Cerebellar cortex (tissue), 1 donor: ENCODE results near the gene FRMD5.
"Not testable (repeated sequence)": the region's sequence is repeated elsewhere in the genome, so short reads cannot be mapped to it uniquely, and the experiment has no call there.

Experiments
- DNase-seq: peaks from one replicate; pipeline ENCODE4 v3.0.0-alpha.2; 2015; ENCODE audit warnings: low spot score

FRMD5 gene

DNA sequence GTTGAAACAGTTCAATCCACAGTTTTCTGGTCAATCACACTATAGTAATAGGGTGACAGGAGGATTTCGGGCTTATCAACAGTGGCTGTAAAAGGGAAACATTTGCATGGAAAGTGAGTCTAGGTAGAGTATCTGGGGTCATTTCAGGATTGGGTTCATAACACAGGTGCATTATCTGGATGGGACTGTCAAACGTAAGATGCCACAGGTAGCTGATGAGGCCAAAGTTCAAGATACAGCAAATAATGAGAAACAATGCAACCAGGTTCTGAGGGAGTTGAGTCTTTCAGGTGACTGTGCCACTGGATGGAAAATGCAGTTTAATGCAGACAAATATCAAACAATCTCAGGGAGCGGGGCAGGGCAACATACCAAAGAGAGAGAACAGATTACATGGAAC, 306.0 kb downstream of the FRMD5 start:
- DNase-seq, result no peak

DNA sequence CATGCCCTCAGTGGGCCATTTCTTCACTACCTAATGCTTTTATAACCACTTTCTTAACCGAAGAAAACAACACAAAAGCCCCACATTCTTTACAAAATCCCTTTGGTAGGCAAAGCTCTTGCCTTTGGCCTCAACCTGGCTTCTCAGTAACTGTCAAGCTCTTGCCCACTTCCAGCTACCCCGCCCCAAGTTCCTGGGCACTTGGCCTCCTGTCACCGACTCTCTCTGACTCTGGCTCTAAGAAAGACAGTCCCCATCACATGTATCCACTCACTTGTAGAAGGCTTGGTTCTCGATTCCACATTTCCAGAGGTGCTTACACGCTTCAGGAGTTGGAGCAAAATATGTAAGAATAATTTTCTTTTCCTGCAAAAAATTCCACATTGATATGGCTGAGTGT, 307.2 kb downstream of the FRMD5 start:
- no peak for DNase-seq

DNA sequence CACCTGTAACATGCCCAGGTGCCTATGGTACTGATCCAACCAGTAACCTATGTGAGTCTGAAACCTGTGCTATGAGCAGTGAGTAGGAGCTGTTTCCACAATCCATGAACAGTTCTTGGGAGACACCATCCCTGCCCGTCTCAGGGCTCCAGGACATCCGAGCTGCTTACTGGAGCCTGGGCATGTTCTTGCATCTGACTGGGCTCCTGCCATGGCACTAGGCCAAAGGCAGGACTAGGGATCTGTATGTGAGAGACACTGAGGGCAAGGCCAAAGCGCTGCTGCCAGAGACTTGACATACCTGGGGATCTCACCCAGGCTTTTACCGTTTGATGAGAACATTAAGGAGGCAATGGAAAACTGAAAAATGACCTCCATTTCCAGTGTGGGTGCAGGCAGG, 308.5 kb downstream of the FRMD5 start:
- peak; percentile 48 for DNase-seq

DNA sequence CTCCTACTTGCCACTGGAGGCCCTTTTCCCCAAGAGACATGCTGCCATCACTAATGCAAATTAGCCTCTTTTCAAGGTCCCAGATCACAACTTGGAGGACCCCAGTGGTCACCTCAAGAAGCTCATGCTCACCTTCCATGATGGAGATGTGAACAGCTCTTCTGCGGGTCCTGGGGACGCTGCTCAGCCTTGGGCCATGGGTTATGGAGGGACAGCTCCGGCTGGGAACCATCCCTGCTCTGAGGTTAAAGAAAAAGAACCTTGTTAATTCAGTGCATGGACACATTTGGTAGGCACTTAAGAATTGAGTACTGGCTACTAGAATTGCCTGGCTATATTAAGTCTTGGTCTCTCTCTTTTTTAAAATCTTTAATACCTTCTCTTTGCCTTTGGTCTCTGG, 311.5 kb downstream of the FRMD5 start:
- DNase-seq, result no peak

DNA sequence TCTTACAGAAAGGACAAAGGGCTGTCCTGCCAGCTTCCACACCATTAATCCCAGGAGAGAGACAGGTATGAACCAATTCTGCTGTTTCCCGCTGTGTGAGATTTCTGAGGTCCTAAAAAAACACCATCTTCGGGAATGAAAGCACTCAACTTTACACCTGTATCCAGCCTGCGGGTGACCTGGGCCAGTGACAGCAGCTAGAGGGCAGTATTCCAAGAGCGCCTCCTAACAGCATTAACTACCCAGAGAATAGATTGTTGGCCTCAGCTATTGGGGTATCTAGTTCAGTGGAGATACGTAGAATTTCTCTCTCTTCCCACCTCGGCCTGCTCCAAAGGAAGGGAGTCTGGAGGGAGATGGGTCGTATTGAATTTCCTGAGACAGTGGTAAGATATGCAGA, 313.1 kb downstream of the FRMD5 start:
- DNase-seq, result peak; percentile 16

DNA sequence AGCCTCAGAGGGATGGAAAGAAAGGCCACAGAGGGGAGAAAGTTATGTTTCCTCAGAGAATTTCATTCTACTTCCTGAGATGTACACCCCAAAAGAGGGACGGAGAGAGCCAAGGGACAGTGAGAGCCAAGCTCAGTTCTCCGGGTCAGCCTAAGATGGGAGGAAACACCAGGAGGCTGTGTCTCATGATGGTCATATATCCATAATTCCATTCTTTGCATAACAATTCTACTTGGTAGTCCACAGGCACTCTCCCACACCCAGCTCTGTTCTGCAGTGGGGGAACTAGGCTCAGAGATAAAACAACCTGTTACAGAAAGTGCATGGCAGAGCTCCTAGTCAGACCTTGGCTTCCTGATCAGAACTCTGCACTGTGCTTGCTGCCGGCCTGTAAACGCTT, 313.8 kb downstream of the FRMD5 start:
- no peak for DNase-seq

DNA sequence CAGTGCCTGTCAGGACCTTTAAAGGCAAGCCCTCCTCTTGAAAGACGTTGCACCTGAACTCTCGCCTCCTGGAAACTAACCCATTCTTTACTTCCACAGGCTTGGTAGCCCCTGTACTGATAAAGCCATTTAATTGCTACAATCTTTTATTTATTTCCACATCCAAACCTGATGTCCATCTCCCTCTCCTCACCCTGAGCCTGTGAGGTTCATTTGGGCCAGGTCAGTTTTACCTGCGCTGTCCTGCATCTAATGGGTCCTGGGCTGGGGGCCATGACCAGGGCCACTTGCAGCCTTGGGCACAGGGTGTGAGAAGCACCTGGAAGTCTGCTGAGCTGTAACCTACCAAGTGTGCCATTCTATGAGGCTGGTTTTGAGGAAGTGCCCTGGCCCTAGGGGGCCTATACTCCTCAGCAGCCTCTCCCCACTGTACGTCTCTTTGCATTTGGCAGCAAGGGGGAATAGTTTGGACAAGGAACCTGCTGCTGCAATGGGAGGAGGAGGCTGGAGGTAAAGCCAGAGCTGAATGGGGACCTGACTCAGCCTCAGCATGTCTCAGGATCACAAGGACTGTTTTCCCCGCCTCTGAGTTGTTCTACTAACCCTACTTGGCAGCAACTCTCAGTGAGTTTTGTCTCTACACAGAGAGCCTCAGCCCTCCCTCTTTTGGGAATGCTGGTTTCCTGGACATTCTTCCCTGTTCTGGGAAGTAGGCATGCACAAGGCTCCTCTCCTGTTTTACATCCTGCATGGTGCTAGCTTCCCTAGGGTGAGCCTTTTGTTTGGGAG, 314.5 kb downstream of the FRMD5 start:
- no peak for DNase-seq

DNA sequence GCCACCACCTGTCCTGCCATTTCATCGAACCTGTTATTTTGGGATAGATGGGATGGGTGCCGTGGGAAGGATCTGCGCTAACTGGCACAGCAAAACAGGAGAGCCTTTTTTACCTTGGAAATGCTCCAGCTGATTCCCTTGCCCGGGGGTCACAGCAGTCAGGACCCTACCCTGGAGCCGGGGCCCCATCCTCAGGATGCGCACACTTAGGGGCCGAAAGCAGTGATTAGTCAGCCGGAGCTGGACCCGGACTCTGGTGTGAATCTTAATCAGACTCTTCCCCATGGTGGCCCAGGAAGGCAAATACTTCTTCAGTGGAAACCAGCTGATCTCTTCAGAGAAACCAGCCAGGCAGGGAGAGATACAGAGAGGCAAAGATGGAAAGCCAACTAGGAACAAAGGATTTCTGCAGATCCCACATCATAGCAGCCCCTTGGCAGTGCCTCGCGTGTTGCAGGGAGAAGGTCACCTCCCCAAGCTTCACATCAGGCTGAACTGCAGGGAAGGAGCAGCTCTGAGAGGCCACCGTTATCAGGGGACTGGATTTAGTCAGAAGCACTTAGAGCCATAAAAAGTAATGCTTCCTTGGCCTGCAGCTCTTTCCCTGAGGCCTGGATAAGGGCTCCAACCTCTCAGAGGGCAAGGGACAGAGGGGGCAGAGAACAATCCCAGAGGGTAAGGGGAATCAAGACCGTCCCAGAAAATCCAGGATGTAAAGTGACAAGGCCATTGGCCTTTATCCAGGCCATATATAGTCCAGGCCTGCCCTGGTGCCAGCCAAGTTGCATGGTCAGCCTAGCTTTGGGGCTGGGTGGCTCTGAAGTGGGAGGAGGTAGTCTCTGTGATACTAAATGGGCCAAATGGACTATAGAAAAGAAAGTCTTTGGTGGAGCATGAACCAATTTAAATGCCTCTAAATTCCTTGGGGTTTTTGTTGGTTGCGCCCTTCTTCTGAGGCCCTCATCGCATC, 315.4 kb downstream of the FRMD5 start:
- no peak for DNase-seq

DNA sequence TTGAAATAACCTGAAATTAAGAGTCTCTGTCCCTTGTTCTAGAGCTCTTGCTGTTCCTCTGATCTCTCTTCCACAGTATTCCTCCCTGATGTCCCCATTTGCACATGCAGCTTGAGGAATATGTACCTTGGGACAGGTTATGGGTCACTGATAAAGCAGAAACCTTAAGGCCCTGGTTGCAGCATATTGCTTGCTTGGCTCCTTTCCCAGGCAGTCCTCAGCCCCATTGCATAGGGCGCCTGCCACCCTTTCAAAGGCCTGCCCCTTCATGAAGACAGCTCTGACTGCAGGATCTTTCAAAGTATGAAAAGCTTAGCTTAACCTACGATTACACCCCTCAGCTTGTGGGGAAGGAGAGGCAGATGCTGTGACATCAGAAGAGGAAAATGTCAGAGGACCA, 316.6 kb downstream of the FRMD5 start:
- no peak for DNase-seq

DNA sequence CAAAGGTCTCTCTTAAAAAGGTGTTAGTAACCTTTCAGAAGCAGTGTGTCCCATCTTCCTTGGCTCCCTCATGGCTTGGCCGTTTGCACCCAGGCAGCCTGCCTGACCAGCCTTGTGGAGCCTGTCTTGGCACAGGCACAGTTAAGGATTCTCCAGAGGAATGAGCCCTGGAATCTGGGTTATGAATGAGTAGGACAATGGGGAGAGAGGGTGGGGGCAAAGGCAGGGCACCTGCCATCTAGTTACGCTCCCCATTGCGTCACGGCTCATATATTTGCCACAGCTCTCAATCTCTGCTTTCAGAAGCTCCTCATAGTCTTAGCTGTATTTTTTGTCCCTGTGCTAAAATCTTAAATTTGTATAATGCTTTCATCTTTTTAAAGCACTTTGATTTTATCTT, 317.7 kb downstream of the FRMD5 start:
- no peak for DNase-seq

DNA sequence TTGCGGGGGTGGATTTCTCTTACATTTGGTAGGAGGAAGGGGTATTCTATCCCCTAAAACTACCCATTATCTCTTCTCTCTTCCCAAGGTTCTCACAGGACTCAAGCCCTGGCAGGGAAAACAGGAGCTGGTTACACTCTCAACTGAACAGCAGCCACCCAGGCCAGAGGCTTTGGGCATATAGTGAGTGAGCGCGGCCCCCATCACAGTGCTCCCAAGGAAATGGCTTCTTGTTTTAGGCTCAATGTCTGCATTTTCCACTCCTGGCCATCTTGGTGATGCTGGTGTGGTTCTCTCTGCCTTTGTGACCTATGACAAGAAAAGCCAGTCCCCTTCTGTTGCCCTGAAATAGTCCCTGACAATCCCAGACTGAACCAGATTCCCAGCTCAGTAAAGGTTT, 318.2 kb downstream of the FRMD5 start:
- DNase-seq, result no peak

DNA sequence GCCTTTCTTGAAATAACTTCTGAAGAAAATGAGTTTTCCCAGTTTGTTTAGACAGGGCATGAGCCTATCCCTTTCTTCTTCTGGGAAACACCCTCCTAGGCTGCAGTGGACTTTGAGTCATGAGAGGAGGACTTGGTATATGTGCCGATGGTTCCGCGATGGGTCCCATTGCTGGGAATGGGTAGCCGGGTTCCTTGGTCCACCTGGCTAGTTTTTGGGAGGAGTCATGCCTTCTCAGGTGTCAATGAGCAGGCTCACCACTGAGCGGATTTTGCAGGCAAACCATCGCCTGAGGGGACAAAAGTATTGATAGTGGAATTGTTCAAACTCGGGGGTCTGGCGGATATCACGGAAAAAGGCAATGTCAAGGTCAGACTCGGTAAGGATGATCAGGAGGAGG, 321.4 kb downstream of the FRMD5 start:
- no peak for DNase-seq

DNA sequence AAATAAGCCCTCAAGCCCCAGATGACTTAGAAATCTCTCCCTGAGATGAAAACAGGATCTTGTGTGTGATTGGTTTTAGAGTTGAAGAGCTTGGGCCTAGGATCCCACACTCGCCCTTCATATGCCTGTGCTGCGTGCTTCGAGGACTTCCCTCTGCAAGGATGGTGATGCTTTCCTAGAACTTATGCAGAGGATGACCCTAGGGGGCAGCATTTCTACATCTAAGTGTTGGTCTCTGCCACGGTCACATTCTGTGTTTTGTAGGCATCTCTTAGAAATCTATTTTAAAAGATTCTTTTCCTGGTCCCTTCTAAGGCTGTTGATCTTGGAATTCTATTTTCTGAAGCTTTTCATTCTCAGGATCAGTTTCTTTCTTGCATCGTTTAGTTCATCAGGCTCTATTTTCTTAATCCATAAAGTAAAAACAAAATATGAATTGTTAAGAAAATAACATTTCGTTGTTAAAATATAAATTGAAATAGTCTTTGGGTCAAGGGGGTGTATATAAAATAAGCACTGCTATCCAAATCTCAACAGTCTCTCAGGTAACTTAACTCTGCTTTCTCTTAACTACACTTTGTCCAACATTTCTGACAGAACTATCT, 322.6 kb downstream of the FRMD5 start:
- peak; percentile 89 for DNase-seq

DNA sequence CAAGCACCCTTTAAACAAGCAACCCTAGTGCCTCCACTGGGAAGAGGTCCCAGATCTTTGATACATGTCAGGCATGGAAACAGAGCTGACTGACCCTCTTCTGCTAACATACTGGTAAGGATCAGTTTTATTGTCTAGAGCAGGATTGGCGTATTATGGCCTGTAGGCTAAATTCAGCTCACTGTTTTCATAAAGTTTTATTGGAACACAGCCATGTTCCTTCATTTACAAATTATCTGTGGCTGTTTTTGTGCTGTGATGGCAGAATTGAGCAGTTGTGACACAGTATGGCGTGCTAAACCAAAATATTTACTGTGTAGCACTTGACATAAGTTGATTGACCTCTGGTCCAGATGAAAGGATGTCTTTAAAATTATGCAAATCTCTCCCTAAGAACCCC, 323.2 kb downstream of the FRMD5 start:
- no peak for DNase-seq

DNA sequence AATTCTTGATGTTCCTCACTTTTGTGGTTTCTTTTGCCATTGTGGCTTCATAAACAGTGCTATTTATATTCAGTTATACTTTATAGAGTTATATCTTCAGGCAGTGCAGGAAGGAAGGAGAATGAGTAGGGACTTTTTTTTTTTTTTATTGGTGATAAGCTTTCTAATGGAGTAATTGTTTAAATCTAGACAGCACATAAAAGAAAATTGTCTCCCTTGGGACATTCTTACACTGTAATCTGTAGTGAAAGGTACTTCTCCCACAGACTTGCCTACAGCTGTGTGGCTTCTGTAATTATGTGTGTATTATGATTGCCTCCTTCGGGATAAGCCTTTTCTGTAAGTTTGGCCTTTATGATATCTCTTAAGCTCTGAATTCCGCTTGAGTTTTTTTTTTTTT, 326.7 kb downstream of the FRMD5 start:
- no peak for DNase-seq

DNA sequence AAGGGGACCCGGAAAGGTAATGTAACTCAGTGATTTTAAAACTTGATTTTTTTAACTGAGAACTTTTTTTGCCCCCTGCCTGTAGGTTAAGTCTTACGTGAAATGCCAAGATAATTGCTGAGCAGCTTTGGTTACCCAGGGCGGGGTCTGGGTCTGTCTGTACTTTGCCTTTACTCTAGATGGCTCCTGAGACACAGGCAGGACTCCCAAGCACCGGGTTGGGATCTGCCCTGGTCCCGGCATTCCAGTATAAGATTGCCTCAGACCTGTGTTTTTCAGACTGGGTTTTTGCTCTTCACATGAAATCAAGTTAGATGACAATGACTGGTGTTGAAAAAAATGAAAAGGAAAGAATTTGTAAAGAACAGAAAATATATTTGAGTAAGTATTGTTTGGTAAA, 328.0 kb downstream of the FRMD5 start:
- DNase-seq, result no peak

DNA sequence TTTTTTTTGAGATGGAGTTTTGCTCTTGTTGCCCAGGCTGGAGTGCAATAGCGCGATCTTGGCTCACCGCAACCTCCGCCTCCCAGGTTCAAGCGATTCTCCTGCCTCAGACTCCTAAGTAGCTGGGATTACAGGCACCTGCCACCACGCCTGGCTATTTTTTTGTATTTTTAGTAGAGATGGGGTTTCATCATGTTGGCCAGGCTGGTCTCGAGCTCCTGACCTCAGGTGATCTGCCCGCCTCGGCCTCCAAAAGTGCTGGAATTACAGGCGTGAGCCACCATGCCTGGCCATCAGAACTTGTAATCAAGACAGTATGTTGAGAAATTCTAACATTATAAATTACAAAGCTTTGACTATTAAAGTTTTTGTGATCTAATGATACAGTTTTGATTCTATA, 328.4 kb downstream of the FRMD5 start:
- DNase-seq, result not testable (repeated sequence)

DNA sequence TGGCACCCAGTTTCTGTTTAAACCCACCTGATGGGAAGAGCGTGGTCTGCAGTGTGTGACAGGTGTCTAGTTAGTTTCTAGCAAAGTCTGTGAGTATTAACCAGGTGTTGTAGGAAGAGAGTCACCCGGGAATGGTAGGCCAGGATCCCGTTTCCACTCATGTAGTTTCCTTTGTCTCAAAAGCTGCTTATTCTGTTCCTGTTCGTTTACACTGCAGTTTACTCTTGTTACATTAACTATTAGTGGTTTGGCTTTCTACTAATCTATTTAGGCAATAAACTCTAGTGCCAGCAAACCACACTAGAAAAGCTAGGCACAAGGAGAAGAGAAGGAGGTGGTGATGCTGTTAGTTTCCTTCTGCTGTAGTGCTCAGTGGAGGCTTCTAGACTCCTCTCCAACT, 335.5 kb downstream of the FRMD5 start:
- DNase-seq, result no peak

DNA sequence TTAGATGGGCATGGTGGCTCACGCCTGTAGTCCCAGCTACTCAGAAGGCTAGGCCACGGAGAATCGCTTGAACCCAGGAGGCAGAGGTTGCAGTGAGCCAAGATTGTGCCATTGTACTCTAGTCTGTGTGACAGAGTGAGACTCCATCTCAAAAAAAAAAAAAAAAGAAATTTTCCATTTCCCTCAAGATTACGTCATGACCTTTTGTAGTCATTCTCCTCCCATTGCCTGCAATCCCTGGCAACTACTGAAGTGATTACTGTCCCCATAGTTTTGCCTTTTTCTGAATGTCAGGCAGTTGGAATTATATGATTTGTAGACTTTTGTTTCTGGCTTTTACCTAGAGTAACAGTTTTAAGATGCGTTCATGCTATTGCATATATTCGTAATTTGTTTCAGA, 340.3 kb downstream of the FRMD5 start:
- DNase-seq, result no peak

DNA sequence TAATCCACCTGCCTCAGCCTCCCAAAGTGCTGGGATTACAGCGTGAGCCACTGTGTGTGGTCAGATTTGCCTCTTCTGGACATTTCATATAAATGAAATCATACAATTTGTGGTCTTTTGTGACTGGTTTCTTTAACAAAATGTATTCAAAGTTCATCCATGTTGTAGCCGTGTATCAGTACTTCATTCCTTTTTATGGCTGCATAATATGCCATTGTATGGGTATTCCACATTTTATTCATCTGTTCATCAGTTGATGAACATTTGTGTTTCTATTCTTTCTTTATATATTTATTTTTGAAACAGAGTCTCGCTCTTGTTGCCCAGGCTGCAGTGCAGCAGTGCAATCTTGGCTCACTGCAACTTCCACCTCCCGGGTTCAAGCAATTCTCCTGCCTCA, 342.5 kb downstream of the FRMD5 start:
- no peak for DNase-seq

DNA sequence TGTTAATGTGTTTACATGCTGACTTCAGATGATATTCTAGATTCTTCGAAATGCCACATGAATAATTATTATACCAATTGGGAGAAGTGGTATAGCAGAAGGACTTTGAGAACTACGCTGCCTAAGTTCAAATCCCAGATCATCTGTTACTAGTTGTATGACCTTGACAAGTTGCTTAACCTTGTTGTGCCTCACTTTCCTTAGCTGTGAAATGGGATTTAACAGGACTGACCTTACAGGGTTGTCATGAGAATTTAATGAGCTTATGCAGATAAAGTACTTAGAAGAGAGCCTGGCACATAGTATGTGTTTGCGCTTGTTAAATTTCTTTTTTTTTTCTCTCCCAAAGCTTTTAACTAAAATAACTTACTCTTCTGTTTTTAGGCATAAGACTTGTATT, 343.8 kb downstream of the FRMD5 start:
- DNase-seq, result no peak

DNA sequence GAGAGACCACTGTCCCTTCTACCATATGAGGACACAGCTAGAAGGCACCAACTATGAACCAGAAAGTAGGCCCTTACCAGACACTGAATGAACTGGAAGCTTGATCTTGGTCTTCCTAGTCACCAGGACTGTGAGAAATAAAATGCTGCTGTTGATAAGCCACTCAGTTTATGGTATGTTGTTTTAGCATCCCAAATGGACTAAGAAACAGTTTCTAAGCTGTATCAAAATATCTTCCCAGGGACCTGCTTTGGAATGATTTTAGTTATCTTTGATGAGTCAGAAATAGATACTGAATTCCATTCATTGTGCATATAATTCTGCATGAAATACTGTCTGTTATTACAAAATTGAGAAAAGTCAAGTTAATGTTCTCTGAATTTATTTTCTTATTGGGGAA, 349.6 kb downstream of the FRMD5 start:
- no peak for DNase-seq

DNA sequence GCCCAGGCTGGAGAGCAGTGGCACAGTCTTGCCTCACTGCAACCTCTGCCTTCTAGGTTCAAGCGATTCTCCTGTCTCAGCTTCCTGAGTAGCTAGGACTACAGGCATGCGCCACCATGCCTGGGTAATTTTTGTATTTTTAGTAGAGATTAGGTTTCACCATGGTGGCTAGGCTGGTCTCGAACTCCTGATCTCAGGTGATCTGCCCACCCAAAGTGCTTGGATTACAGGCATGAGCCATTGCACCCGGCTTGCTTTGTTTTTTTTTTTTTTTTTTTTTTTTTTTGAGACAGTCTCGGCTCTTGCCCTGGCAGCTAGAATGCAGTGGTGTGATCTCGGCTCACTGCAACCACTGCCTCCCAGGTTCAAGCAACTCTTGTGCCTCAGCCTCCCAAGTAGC, 362.6 kb downstream of the FRMD5 start:
- DNase-seq, result not testable (repeated sequence)
